HG03135 (cell line): Measurements from ENCODE around the gene COL4A1.

ENCODE experiments used
- ATAC-seq: cut with Tn5 transposase; IDR thresholded peaks from one replicate; pipeline ENCODE4 v1.9.1; 2021; ENCODE audit warnings: mild to moderate bottlenecking, moderate library complexity; ENCODE audit not compliant: unreplicated experiment

Gene COL4A1

GRCh38 chr13:110106726-110107125 is 200.2 kb downstream of the COL4A1 start:
- ATAC-seq = no peak

GRCh38 chr13:110105136-110105535 is 201.8 kb downstream of the COL4A1 start:
- no peak for ATAC-seq

GRCh38 chr13:110103534-110103933 is 203.4 kb downstream of the COL4A1 start:
- no peak for ATAC-seq

- no peak for ATAC-seq
These were observed 203.9 kb downstream of the COL4A1 start for GRCh38 chr13:110103026-110103425.

GRCh38 chr13:110102053-110102452 is 204.9 kb downstream of the COL4A1 start:
- ATAC-seq = no peak

- no peak for ATAC-seq
These were observed 207.0 kb downstream of the COL4A1 start for GRCh38 chr13:110099922-110100321.
